HCEC 1CT (cell line): ENCODE results near the gene EVI5.
A peak's percentile ranks its signal among the peaks of the same experiment; 100 is the strongest.
"Not testable (repeated sequence)": the region's sequence is repeated elsewhere in the genome, so short reads cannot be mapped to it uniquely, and the experiment has no call there.

Experiments
- DNase-seq: peaks from one replicate; pipeline ENCODE4 v3.0.0-alpha.2; 2017

Gene EVI5

GRCh38 chr1:92679980-92680379 lies 104.9 kb downstream of the EVI5 start:
- no peak for DNase-seq

GRCh38 chr1:92663775-92664174 lies 121.1 kb downstream of the EVI5 start:
- DNase-seq: no peak

- no peak for DNase-seq
These were observed 122.9 kb downstream of the EVI5 start for GRCh38 chr1:92662048-92662447.

- no peak for DNase-seq
These were observed 127.2 kb downstream of the EVI5 start for GRCh38 chr1:92657701-92658100.

- DNase-seq: no peak
These were observed 129.6 kb downstream of the EVI5 start for GRCh38 chr1:92655197-92655801.

GRCh38 chr1:92653605-92654381 lies 131.1 kb downstream of the EVI5 start:
- no peak for DNase-seq

- not testable (repeated sequence) for DNase-seq
These were observed 144.2 kb downstream of the EVI5 start for GRCh38 chr1:92640686-92641085.

- no peak for DNase-seq
These were observed 146.4 kb downstream of the EVI5 start for GRCh38 chr1:92638498-92638897.

GRCh38 chr1:92635203-92635602 lies 149.7 kb downstream of the EVI5 start:
- not testable (repeated sequence) for DNase-seq

GRCh38 chr1:92623187-92623778 lies 161.6 kb downstream of the EVI5 start:
- DNase-seq: peak; percentile 36

GRCh38 chr1:92619466-92620189 lies 165.3 kb downstream of the EVI5 start:
- DNase-seq: no peak

- no peak for DNase-seq
These were observed 183.9 kb downstream of the EVI5 start for GRCh38 chr1:92601044-92601443.

- DNase-seq: peak; percentile 56
These were observed 185.7 kb downstream of the EVI5 start for GRCh38 chr1:92599184-92599583.

GRCh38 chr1:92589361-92589760 lies 195.5 kb downstream of the EVI5 start:
- DNase-seq: not testable (repeated sequence)

GRCh38 chr1:92587445-92587844 lies 197.5 kb downstream of the EVI5 start:
- DNase-seq: no peak

GRCh38 chr1:92585831-92586230 lies 199.1 kb downstream of the EVI5 start:
- DNase-seq: no peak

- DNase-seq: not testable (repeated sequence)
These were observed 200.1 kb downstream of the EVI5 start for GRCh38 chr1:92584810-92585209.

GRCh38 chr1:92583821-92584760 lies 200.8 kb downstream of the EVI5 start:
- DNase-seq: peak; percentile 91

GRCh38 chr1:92577261-92577895 lies 207.5 kb downstream of the EVI5 start:
- DNase-seq: peak; percentile 76

GRCh38 chr1:92575123-92575522 lies 209.8 kb downstream of the EVI5 start:
- no peak for DNase-seq

- no peak for DNase-seq
These were observed 212.4 kb downstream of the EVI5 start for GRCh38 chr1:92572520-92572919.

GRCh38 chr1:92571578-92571977 lies 213.3 kb downstream of the EVI5 start:
- no peak for DNase-seq
